Stimulated activated CD8-positive, alpha-beta memory T cell treated with anti-CD3 and anti-CD28 coated beads, Interleukin-7, amount 100 ng/mL, for 48 hours (primary cell): ENCODE measurements around the gene DUSP1.

Experiments used
- DNase-seq, 2 donors: peaks; one replicate each; pipeline ENCODE4 v3.0.0-alpha.2; 2020; ENCODE audit warnings: low read depth in 1 of 2; ENCODE audit errors: extremely low read depth in 1 of 2

Gene DUSP1

GRCh38 chr5:172765766-172766286 lies 5.2 kb downstream of the DUSP1 start:
- no peak for DNase-seq

GRCh38 chr5:172764861-172765765 lies 5.9 kb downstream of the DUSP1 start:
- DNase-seq = peak; percentile 75 to 95

GRCh38 chr5:172763120-172763464 lies 7.9 kb downstream of the DUSP1 start:
- no peak for DNase-seq

GRCh38 chr5:172762214-172763119 lies 8.5 kb downstream of the DUSP1 start:
- DNase-seq = no peak

GRCh38 chr5:172760959-172761358 lies 10.0 kb downstream of the DUSP1 start:
- DNase-seq = no peak

- DNase-seq = no peak
Measured at GRCh38 chr5:172760136-172760535, 10.9 kb downstream of the DUSP1 start.

GRCh38 chr5:172758834-172759149 lies 12.2 kb downstream of the DUSP1 start:
- no peak for DNase-seq

- DNase-seq = no peak
Measured at GRCh38 chr5:172758077-172758833, 12.7 kb downstream of the DUSP1 start.

GRCh38 chr5:172757394-172758010 lies 13.5 kb downstream of the DUSP1 start:
- DNase-seq = no peak

- no peak for DNase-seq
Measured at GRCh38 chr5:172756764-172757393, 14.1 kb downstream of the DUSP1 start.

GRCh38 chr5:172754596-172755356 lies 16.2 kb downstream of the DUSP1 start:
- no peak for DNase-seq

- no peak for DNase-seq
Measured at GRCh38 chr5:172753101-172753500, 17.9 kb downstream of the DUSP1 start.

- no peak for DNase-seq
Measured at GRCh38 chr5:172751761-172752510, 19.1 kb downstream of the DUSP1 start.

GRCh38 chr5:172749881-172750633 lies 20.9 kb downstream of the DUSP1 start:
- no peak for DNase-seq

- DNase-seq = no peak
Measured at GRCh38 chr5:172749076-172749475, 21.9 kb downstream of the DUSP1 start.

- no peak for DNase-seq
Measured at GRCh38 chr5:172748341-172748843, 22.6 kb downstream of the DUSP1 start.

- DNase-seq = no peak
Measured at GRCh38 chr5:172747471-172747870, 23.5 kb downstream of the DUSP1 start.

GRCh38 chr5:172746725-172747124 lies 24.3 kb downstream of the DUSP1 start:
- no peak for DNase-seq
